Thoracic aorta (tissue), 2 donors: ENCODE measurements around the gene PAQR6. TPM values are rescaled to one million over a fixed set of nuclear protein-coding genes. Genes with fewer than 3 reads are reported as not detected.

Source experiments
- ATAC-seq: fragments of 150-250 bp; one replicate; pipeline ENCODE4 v1.8.0; 2017; ENCODE audit warnings: low read depth; ENCODE audit not compliant: insufficient number of reproducible peaks, low FRiP score
- DNase-seq: peaks from one replicate; pipeline ENCODE4 v3.0.0-alpha.2; 2020; ENCODE audit warnings: low spot score
- H3K27ac ChIP-seq, 2 donors: fragments of 200-600 bp; sonication (generic); 1 replicate in 1 of 2; 2 replicates in 1 of 2; pipeline ENCODE4 v1.5.1; 2016; ENCODE audit warnings: mild to moderate bottlenecking in 2 of 2, moderate library complexity in 2 of 2
- H3K27me3 ChIP-seq: fragments of 200-600 bp; sonication (generic); replicated peaks from 2 replicates; pipeline ENCODE4 v1.6.0; 2016; ENCODE audit warnings: mild to moderate bottlenecking; ENCODE audit not compliant: insufficient read depth
- H3K36me3 ChIP-seq: fragments of 200-600 bp; sonication (generic); one replicate; pipeline ENCODE4 v1.5.1; 2016
- H3K4me1 ChIP-seq, 2 donors: fragments of 200-600 bp; sonication (generic); 1 replicate in 1 of 2; 2 replicates in 1 of 2; pipeline versions ENCODE4 v1.5.1 to v1.6.0; 2016; ENCODE audit warnings: low read depth in 2 of 2, mild to moderate bottlenecking in 1 of 2; ENCODE audit not compliant: control insufficient read depth in 1 of 2
- H3K4me3 ChIP-seq: fragments of 200-600 bp; sonication (generic); 2 replicates; pipeline ENCODE4 v1.5.1; 2016; ENCODE audit warnings: mild to moderate bottlenecking
- H3K9me3 ChIP-seq: fragments of 200-600 bp; sonication (generic); 2 replicates; pipeline ENCODE4 v1.5.1; 2016
- CTCF ChIP-seq: fragments of 200-600 bp; sonication (generic); IDR thresholded peaks from one replicate; pipeline ENCODE4 v1.5.1; 2019; ENCODE audit warnings: antibody characterized with exemption
- total RNA-seq, 2 donors: library from RNA; depleted of rRNA; stranded (reverse); fragments of >200 nt; gene quantifications; one replicate each; pipeline versions ENCODE4 v1.1.0 to v1.2.3, GENCODE V29; 2016

PAQR6 gene
- total RNA-seq, 2 donors from 2014 or later: 0.27 to 2.5 TPM

DNA sequence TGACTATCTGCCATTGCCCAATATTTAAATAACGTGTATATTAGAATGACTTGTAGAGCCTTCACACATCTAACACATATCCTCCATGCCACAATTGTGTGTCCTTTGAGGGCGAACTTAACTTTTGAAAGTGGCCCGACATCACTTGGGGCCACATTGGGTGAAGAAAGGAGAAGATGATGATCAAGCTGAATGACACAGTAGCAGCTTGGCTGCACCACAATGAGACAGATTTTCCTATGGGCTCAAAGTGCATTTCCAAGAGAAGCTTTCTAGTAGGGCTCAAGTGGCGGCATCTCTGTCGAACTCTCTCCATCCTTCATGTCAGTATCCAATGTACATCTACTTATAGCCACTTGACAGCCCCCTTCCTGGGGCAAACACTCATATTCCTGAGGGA, 9.6 kb downstream of the PAQR6 start:
- DNase-seq (no peak), ATAC-seq (no peak)
- no peak for TF ChIP-seq CTCF
- Histone ChIP-seq H3K4me1 (no peaks in the 10 kb centered on the region), H3K27ac (no peak overlapping the region), H3K4me3 (no peak overlapping the region), H3K36me3 (peaks cover 62% of the 10 kb centered on the region), H3K27me3 (no peaks in the 10 kb centered on the region), H3K9me3 (no peaks in the 10 kb centered on the region)

- Histone ChIP-seq H3K9me3 (no peaks in the 10 kb centered on the region), H3K36me3 (peaks cover 58% of the 10 kb centered on the region)
- DNase-seq: no peak
These were observed 11.7 kb downstream of the PAQR6 start for GRCh38 chr1:156236164-156236563.

DNA sequence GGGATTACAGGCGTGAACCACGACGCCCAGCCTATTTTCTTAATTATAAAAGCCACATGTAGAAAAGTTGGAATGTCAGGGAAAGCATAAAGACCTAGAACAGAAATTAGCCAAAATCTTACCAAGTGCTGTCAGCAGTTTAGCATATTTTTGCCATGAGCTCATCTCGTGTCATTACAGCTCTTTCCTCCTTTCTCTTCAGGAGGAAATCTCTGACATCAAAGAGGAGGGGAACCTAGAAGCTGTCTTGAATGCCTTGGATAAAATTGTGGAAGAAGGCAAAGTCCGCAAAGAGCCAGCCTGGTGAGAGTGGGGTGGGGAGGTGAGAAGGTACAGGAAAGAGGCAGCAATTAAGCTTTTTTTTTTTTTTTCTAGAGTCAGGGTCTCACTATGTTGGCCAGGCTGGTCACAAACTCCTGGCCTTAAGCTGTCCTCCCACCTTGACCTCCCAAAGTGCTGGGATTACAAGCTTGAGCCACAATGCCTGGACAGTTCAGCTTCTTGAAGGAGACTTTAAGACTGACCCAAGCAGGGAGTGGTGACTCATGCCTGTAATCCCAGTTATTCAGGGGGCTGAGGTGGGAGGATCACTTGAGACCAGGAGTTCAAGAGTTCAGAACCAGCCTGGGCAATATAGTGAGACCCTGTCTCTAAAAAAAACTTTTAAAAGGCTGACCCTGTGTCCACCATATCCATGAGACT, 14.3 kb downstream of the PAQR6 start:
- ATAC-seq: no peak
- TF ChIP-seq CTCF: no peak
- no peaks in the 10 kb centered on the region for H3K4me1 ChIP-seq
- H3K36me3 ChIP-seq: peaks cover 49% of the 10 kb centered on the region
- no peak overlapping the region for H3K27ac ChIP-seq
- no peaks in the 10 kb centered on the region for H3K27me3 ChIP-seq
- DNase-seq: no peak
- H3K9me3 ChIP-seq: no peaks in the 10 kb centered on the region
- no peak overlapping the region for H3K4me3 ChIP-seq

More at GRCh38 chr1:156236164-156236563, 11.7 kb downstream of the PAQR6 start:
- Histone ChIP-seq H3K27ac (no peak overlapping the region), H3K4me3 (no peak overlapping the region), H3K4me1 (no peaks in the 10 kb centered on the region), H3K27me3 (no peaks in the 10 kb centered on the region)
- no peak for ATAC-seq
- TF ChIP-seq CTCF: no peak

DNA sequence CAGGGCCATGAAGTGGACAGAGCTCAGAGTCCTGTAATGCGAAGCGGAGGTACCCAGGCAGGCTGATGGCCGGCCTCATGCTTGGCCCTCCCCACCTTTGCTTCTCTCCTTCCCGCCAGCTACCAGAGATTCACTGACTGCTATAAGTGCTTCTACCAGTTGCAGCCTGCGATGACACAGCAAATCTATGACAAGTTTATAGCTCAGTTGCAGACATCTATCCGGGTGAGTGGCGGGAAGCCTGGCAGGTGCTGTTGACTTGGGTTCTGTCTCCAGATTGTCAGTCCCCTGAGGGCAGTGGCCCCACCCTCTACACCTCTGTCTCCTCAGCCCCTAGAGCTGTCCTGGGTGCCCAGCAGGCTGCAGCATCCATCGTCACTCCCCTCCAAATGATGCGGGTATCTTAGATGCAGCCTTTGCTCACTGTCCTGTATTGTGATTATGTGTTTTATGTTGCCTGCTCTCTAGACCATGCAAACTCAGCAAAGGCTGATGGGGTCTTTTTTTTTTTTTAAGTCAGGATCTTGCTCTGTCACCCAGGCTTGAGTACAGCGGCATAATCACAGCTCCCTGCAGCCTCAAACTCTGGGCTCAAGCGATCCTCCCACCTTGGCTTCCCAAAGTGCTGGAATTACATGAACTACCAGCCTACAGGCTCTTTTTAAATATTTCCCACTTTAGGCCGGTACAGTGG, 15.5 kb downstream of the PAQR6 start:
- DNase-seq (no peak), ATAC-seq (no peak)
- H3K9me3 ChIP-seq: no peaks in the 10 kb centered on the region
- H3K27me3 ChIP-seq: no peaks in the 10 kb centered on the region
- TF ChIP-seq CTCF: no peak
- no peak overlapping the region for H3K4me3 ChIP-seq
- no peaks in the 10 kb centered on the region for H3K4me1 ChIP-seq
- H3K27ac ChIP-seq: no peak overlapping the region
- H3K36me3 ChIP-seq: peaks cover 39% of the 10 kb centered on the region

GRCh38 chr1:156230473-156230837, 17.4 kb downstream of the PAQR6 start:
- no peaks in the 10 kb centered on the region for H3K9me3 ChIP-seq
- peaks cover 23% of the 10 kb centered on the region for H3K36me3 ChIP-seq
- no peaks in the 10 kb centered on the region for H3K4me1 ChIP-seq
- H3K27ac ChIP-seq: no peak overlapping the region
- no peak overlapping the region for H3K4me3 ChIP-seq
- H3K27me3 ChIP-seq: no peaks in the 10 kb centered on the region
- TF ChIP-seq CTCF: no peak
- no peak for ATAC-seq
- no peak for DNase-seq
